GM19395 (cell line): ENCODE measurements around the gene INTS7.

Source experiments
- ATAC-seq: cut with Tn5 transposase; IDR thresholded peaks from one replicate; pipeline ENCODE4 v1.9.1; 2021; ENCODE audit warnings: mild to moderate bottlenecking, moderate library complexity; ENCODE audit not compliant: unreplicated experiment

Gene INTS7

GRCh38 chr1:212035123-212035834, at the start of gene INTS7, which contains the start of gene DTL:
TSS of gene INTS7 (minus strand) at chr1:212035557. CDS start at chr1:212035437, 120 bp downstream.
TSS of gene DTL (plus strand) at chr1:212035748. CDS start at chr1:212035891, 143 bp downstream.
- peak; percentile 80 for ATAC-seq

- ATAC-seq = no peak
These were observed 47.5 kb upstream of the INTS7 start for GRCh38 chr1:212082765-212083406.

GRCh38 chr1:212078826-212079225, 43.5 kb upstream of the INTS7 start:
- ATAC-seq = no peak

GRCh38 chr1:212077028-212077427, 41.7 kb upstream of the INTS7 start:
- ATAC-seq = no peak

- ATAC-seq = no peak
These were observed 39.5 kb upstream of the INTS7 start for GRCh38 chr1:212074856-212075255.

- no peak for ATAC-seq
These were observed 39.0 kb upstream of the INTS7 start for GRCh38 chr1:212074313-212074712.

- ATAC-seq = no peak
These were observed 38.1 kb upstream of the INTS7 start for GRCh38 chr1:212073490-212073889.

GRCh38 chr1:212072047-212072446, 36.7 kb upstream of the INTS7 start:
- ATAC-seq = no peak

- no peak for ATAC-seq
These were observed 35.5 kb upstream of the INTS7 start for GRCh38 chr1:212070720-212071302.

- ATAC-seq = no peak
These were observed 32.4 kb upstream of the INTS7 start for GRCh38 chr1:212067787-212068186.

- ATAC-seq = no peak
These were observed 27.6 kb upstream of the INTS7 start for GRCh38 chr1:212062832-212063438.

GRCh38 chr1:212060632-212061472, 25.5 kb upstream of the INTS7 start:
- ATAC-seq = no peak

- no peak for ATAC-seq
These were observed 20.0 kb upstream of the INTS7 start for GRCh38 chr1:212055333-212055732.

- no peak for ATAC-seq
These were observed 18.6 kb upstream of the INTS7 start for GRCh38 chr1:212053993-212054392.

GRCh38 chr1:212045981-212046380, 10.6 kb upstream of the INTS7 start:
- ATAC-seq = no peak

- no peak for ATAC-seq
These were observed 9.5 kb upstream of the INTS7 start for GRCh38 chr1:212044851-212045250.

GRCh38 chr1:212042436-212042835, 7.1 kb upstream of the INTS7 start:
- no peak for ATAC-seq

- ATAC-seq = no peak
These were observed 5.5 kb upstream of the INTS7 start for GRCh38 chr1:212040629-212041412.

- no peak for ATAC-seq
These were observed 4.3 kb upstream of the INTS7 start for GRCh38 chr1:212039622-212040021.

- ATAC-seq = no peak
These were observed 2.5 kb upstream of the INTS7 start for GRCh38 chr1:212037900-212038299.
